Keratinocyte (primary cell): ENCODE data around the gene COG5. TPM values are rescaled to one million over a fixed set of nuclear protein-coding genes. Genes with fewer than 3 reads are reported as not detected.
A peak's percentile ranks its signal among the peaks of the same experiment; 100 is the strongest.

Experiments
- DNase-seq: peaks from one replicate; pipeline ENCODE4 v3.0.0-alpha.2; 2011; ENCODE audit warnings: low read depth, missing footprints, low spot score
- FAIRE-seq: peaks from 2 replicates; lab custom pipeline; 2011; peaks lifted over from hg19 to GRCh38; lab: Jason Lieb, UNC
- H2AFZ ChIP-seq: 2 replicates; pipeline ENCODE4 v1.6.0; 2012; ENCODE audit warnings: low read length, control low read depth, inconsistent platforms; ENCODE audit not compliant: control insufficient read depth
- H3K27ac ChIP-seq: 2 replicates; pipeline ENCODE4 v1.5.1; 2011; ENCODE audit warnings: low read length; ENCODE audit not compliant: control insufficient read depth, insufficient read depth
- H3K27me3 ChIP-seq: 3 replicates; pipeline ENCODE4 v1.6.0; 2011; ENCODE audit warnings: low read length; ENCODE audit not compliant: control insufficient read depth, insufficient read depth; ENCODE audit errors: extremely low read depth
- H3K36me3 ChIP-seq, 2 experiments: 2 replicates in 1 of 2; 3 replicates in 1 of 2; pipeline ENCODE4 v1.5.1; 2011; ENCODE audit warnings: low read length in 2 of 2, mild to moderate bottlenecking in 1 of 2; ENCODE audit not compliant: control insufficient read depth in 2 of 2, insufficient read depth in 2 of 2; ENCODE audit errors: extremely low read depth in 1 of 2
- H3K4me1 ChIP-seq: 3 replicates; pipeline ENCODE4 v1.5.1; 2011; ENCODE audit warnings: low read length; ENCODE audit not compliant: control insufficient read depth, insufficient read depth; ENCODE audit errors: extremely low read depth
- H3K4me2 ChIP-seq: 3 replicates; pipeline ENCODE4 v1.6.0; 2011; ENCODE audit warnings: low read depth, low read length; ENCODE audit not compliant: control insufficient read depth, insufficient read depth; ENCODE audit errors: extremely low read depth
- H3K4me3 ChIP-seq, 3 experiments: fragments of 200-600 bp in 1 of 3; sonication (generic) in 1 of 3; 2 replicates in 2 of 3; 3 replicates in 1 of 3; pipeline ENCODE4 v1.5.1; 2011 to 2016; ENCODE audit warnings: low read length in 3 of 3, mild to moderate bottlenecking in 3 of 3, control low read depth in 2 of 3, inconsistent platforms in 1 of 3, low read depth in 1 of 3, mixed read lengths in 1 of 3, mixed run types in 1 of 3, moderate library complexity in 1 of 3; ENCODE audit not compliant: control insufficient read depth in 2 of 3, insufficient read depth in 2 of 3; ENCODE audit errors: extremely low read depth in 1 of 3
- H3K79me2 ChIP-seq: 2 replicates; pipeline ENCODE4 v1.6.0; 2012; ENCODE audit warnings: low read length; ENCODE audit not compliant: control insufficient read depth, insufficient read depth
- H3K9ac ChIP-seq: 3 replicates; pipeline ENCODE4 v1.6.0; 2011; ENCODE audit warnings: low read length; ENCODE audit not compliant: control insufficient read depth, insufficient read depth; ENCODE audit errors: extremely low read depth
- H3K9me1 ChIP-seq: 3 replicates; pipeline ENCODE4 v1.6.0; 2011; ENCODE audit warnings: low read length; ENCODE audit not compliant: control insufficient read depth, insufficient read depth; ENCODE audit errors: extremely low read depth
- H3K9me3 ChIP-seq: 2 replicates; pipeline ENCODE4 v1.5.1; 2012; ENCODE audit warnings: low read depth, low read length; ENCODE audit not compliant: control insufficient read depth
- H4K20me1 ChIP-seq: 3 replicates; pipeline ENCODE4 v1.6.0; 2011; ENCODE audit warnings: low read length; ENCODE audit not compliant: control insufficient read depth, insufficient read depth; ENCODE audit errors: extremely low read depth
- EZH2 ChIP-seq: IDR thresholded peaks from one replicate; pipeline ENCODE4 v1.6.1; 2012; ENCODE audit warnings: inconsistent platforms, mild to moderate bottlenecking, low read length, moderate library complexity
- dilution Hi-C: fragments of 300-500 bp; cut with MboI; formaldehyde crosslinking; loops from one replicate; pipeline ENCODE4 v1.7.0; 2020; ENCODE audit warnings: low sequenced_read_pairs; ENCODE audit not compliant: extremely low pct_ligation_motif_present
- polyA plus RNA-seq, 5 experiments: library from polyadenylated mRNA; depleted of rRNA in 3 of 5; stranded (reverse) in 3 of 5; stranded (forward) in 1 of 5; unstranded in 1 of 5; fragments of >200 nt; gene quantifications; 1 replicate in 1 of 5; 2 replicates in 3 of 5; 3 replicates in 1 of 5; pipeline versions ENCODE4 v1.2.1 to v1.2.3, GENCODE V29; 2011 to 2012; ENCODE audit warnings: missing spikeins in 2 of 5, low read depth in 1 of 5, low replicate concordance in 1 of 5
- TF ChIP-seq, protein P1 (sequence below), 3 experiments: IDR thresholded peaks in 1 of 3; conservative IDR thresholded peaks in 1 of 3; optimal IDR thresholded peaks in 1 of 3; 2 replicates in 2 of 3; 3 replicates in 1 of 3; pipeline versions ENCODE3 to v1.5.1; 2011; ENCODE audit warnings: low read length in 3 of 3, mild to moderate bottlenecking in 3 of 3, moderate library complexity in 2 of 3, control low read depth in 1 of 3, inconsistent platforms in 1 of 3; ENCODE audit not compliant: insufficient read depth in 2 of 3; ENCODE audit errors: extremely low read depth in 1 of 3

Gene COG5
- polyA plus RNA-seq, 1 donor (not counting 4 experiments of a cell fraction or from before 2014, with no cell fraction given): 50.7 TPM

DNA sequence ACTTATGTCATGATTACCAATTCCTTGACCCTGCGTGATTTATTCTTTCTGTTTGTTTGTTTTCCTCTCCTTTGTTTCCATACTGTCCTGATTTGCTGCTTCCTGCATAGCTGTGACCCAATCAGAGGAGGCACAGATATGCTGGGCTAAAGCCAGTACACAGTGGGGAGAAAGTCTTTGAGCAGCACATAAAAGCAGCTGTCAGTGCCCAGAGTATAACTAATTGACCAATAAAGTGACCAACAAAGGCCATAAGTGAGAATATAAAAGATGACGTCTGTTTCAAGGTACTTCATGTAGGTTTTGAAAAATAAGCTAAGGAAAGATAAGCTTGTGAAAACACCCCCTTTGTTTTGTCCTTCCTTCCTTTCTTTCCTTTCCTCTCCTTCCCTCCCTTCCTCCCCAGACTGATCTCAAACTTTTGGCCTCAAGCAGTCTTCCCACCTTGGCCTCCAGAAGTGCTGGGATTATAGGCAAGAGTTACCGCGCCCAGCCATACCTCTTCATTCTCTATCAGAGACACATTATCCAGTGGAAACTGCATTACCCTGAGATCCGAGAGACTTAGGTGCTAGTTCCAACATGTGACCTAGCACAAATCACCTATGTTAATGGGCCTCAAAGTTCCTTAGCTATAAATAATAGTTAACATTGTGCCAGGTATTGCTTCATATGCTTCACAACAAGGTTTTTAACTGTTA, 33.3 kb upstream of the COG5 start:
- no peak overlapping the region for H3K9ac ChIP-seq
- H3K9me1 ChIP-seq: no peaks in the 10 kb centered on the region
- FAIRE-seq (peak; percentile 74), DNase-seq (no peak)
- no peak overlapping the region for H3K4me3 ChIP-seq
- peaks cover 35% of the 10 kb centered on the region for H3K4me1 ChIP-seq
- H3K9me3 ChIP-seq: no peaks in the 10 kb centered on the region
- H4K20me1 ChIP-seq: no peaks in the 10 kb centered on the region
- no peak overlapping the region for H3K4me2 ChIP-seq
- H3K36me3 ChIP-seq: peaks cover 8 to 11% of the 10 kb centered on the region in 2 experiments
- dilution Hi-C loops: no loop called here
- no peaks in the 10 kb centered on the region for H3K27me3 ChIP-seq
- TF ChIP-seq EZH2: no peak
- TF ChIP-seq, protein P1, sequence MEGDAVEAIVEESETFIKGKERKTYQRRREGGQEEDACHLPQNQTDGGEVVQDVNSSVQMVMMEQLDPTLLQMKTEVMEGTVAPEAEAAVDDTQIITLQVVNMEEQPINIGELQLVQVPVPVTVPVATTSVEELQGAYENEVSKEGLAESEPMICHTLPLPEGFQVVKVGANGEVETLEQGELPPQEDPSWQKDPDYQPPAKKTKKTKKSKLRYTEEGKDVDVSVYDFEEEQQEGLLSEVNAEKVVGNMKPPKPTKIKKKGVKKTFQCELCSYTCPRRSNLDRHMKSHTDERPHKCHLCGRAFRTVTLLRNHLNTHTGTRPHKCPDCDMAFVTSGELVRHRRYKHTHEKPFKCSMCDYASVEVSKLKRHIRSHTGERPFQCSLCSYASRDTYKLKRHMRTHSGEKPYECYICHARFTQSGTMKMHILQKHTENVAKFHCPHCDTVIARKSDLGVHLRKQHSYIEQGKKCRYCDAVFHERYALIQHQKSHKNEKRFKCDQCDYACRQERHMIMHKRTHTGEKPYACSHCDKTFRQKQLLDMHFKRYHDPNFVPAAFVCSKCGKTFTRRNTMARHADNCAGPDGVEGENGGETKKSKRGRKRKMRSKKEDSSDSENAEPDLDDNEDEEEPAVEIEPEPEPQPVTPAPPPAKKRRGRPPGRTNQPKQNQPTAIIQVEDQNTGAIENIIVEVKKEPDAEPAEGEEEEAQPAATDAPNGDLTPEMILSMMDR (optimal IDR thresholded peaks at IDR 0.05 in 1 of 3, IDR thresholded peaks at IDR 0.05 in 1 of 3, conservative IDR thresholded peaks at IDR 0.05 in 1 of 3; ENCODE audit: extremely low read depth in 1 of 3, insufficient read depth in 2 of 3, low read length in 3 of 3): no peak
- H2AFZ ChIP-seq: no peak overlapping the region
- no peak overlapping the region for H3K27ac ChIP-seq
- H3K79me2 ChIP-seq: no peaks in the 10 kb centered on the region

DNA sequence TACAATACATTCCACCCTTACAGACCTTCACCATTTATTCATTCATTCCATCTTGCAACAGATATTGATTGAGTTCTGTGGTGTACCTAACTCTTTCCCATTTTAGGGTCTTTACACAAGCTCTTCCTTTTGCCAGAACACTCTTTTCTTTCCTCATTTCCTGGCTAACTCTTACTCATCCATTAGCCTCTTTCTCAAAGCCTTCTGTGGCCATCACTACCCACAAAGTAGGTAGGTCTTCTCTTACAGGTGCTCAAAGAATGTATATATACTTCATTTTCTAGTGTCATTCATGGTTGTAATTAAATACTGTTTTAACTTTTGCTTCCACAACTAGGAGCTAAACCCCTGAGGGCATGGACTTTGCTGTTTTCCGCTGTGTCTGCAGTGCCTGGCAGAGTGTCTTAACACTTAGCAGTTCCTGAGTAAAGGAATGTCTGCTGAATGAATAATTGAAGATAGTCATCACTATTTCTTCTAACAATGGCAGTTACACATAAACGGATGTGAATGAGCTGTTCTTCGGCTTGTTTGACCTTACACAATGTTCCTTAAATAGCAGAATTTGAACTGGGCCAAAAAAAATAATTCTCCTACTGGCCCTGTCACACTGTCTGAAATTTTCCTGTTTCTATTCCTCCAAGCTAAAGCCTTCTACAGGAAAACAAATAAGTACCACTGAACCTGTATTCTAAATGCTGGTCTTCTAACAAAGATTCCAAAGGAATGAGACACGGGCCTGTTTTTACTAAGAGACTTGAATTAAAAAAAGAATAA, 31.4 kb upstream of the COG5 start:
- peak; percentile 97 for FAIRE-seq
- Histone ChIP-seq H3K9me1 (no peaks in the 10 kb centered on the region), H3K9me3 (no peaks in the 10 kb centered on the region), H3K9ac (peak overlapping the region; percentile 29), H3K27me3 (no peaks in the 10 kb centered on the region), H2AFZ (no peak overlapping the region), H3K79me2 (peaks cover 2% of the 10 kb centered on the region), H3K4me3 (peak overlapping the region in 1 of 3 experiments; percentile 3), H3K36me3 (peaks cover 6 to 9% of the 10 kb centered on the region in 2 experiments), H4K20me1 (no peaks in the 10 kb centered on the region), H3K4me1 (peaks cover 35% of the 10 kb centered on the region), H3K4me2 (peak overlapping the region; percentile 48), H3K27ac (peak overlapping the region; percentile 71)
- no peak for TF ChIP-seq EZH2
- TF ChIP-seq, protein P1 (optimal IDR thresholded peaks at IDR 0.05 in 1 of 3, IDR thresholded peaks at IDR 0.05 in 1 of 3, conservative IDR thresholded peaks at IDR 0.05 in 1 of 3; ENCODE audit: extremely low read depth in 1 of 3, insufficient read depth in 2 of 3, low read length in 3 of 3): no peak
- DNase-seq: peak; percentile 92
- dilution Hi-C loops: no loop called here
